ENCODE results near the gene VSIG10L2.
A peak's percentile ranks its signal among the peaks of the same experiment; 100 is the strongest.
"Not testable (repeated sequence)": the region's sequence is repeated elsewhere in the genome, so short reads cannot be mapped to it uniquely, and the experiment has no call there.

Gene VSIG10L2

DNA sequence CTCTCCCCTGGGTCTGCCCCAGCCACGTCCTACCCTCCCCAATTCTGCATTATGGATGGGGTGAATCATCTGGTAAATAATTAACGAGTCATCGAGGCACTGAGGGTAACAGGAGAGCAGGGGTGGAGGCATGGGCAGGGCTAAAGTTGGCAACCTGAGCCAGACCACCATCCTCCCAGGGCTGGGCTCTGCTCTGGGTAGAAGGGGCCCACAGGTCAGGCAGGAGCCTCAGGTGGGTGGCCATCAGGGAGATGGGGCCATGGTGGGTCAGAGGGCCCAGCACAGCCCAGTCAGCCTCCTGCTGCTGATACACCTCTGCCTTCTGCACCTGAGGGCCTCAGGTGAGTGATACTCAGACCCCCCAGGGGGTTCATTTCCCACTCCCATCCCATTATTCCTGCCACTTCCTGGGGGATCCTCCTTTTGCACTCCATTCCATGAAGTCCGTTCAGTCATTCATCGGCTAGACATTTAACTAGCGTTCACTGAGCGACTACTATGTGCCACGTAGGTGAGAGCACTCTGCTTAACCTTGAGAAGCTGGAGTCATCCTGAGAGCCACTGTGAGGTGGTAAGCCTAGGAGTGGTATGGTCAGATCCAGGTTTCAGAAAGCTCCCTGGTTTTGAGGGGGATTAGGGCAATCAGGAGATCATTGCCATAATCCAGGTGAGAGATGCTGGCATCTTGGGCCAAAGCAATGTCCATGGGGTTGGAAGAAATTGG is at the start of gene VSIG10L2:
Gene VSIG10L2, plus strand, starts transcription at position 248 of the 724 bp plus-strand sequence. Its CDS starts 12 bp downstream, at position 260.
- no peak for DNase-seq (ENCODE audit: low read depth)

DNA sequence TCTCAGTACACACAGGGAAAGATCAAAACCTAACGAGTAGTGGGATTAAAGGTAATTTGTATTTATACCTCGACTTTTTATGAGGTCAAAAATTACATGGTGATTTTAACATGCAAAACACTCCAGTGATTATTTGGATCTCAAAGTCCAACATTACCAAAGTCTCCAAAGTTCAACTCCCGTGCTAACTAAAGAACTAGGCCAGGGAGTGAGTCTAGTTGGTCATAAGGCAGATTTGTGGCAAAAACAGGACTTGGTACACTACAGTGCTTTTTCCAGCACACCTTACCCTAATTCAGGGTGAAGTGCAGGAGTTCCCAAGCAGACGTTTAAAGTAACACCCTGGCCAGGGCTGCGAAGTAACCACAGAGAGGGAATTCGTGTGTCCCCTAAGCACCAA is 44.0 kb upstream of the VSIG10L2 start:
- DNase-seq (ENCODE audit: low read depth): no peak

DNA sequence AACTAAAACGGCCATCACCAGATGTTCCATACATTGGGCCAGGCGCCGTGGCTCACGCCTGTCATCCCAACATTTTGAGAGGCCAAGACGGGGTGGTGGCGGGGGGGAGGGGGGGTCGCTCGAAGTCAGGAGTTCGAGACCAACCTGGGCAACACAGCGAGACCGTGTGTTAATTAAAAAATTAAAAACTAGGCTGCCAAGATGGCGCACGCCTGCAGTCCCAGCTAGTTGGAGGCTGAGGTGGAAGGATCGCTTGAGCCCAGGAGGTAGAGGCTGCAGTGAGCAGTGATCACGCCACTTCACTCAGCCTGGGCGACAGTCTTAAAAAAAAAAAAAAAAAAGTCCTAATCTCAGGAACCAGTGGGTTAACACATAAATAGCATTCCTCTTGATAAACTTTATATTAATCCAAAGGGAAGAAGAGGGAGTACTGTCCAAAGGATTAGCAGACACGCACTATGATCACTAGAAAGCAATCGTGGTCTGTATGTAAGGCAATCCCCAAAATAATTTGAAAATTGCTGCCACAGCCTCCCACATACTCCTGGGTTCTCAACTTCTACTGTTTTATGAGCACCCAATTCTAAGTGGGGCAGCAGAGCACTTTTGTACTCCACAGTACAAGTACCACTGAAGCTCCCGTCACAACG is 43.4 kb upstream of the VSIG10L2 start:
- DNase-seq (ENCODE audit: low read depth): no peak

DNA sequence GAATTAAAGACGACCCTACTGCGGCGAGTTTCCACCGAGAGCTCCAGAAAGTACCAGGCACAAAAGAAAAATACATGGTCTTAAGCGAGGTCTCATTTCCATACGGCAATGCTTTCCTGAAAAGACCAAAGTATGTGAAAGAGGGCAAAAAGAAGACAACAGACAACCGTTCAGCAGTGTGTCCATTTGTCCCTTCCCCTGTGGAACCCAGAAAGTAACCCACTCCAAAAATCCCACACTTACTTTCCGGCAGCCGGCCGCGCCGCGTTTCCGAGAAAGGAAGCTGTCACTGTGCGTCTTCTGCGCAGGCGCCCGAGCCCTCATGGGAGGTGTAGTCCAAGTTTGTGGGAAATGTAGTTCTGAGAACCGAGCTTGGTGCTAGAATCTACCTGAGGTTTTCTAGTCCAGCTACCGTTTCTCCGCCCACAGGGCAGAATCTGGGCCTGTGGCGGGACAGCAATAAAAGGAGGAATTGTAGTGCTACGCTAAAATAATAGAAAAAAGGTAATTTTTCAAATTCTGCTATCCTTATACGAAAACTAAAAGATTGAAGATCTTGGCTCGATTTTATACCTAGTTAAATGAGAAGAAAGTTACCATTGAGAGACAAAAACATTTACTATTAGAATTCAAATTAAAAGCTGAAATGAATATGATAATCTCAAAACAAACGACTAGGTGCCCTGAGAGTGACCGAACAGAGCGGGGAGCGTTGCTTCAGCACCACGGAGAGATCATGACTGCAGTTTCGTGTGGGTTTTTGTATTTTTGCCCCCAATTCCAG is 42.7 kb upstream of the VSIG10L2 start, which contains the start of gene PUS3:
Gene PUS3, minus strand, starts transcription at position 280 of the 784 bp plus-strand sequence. CDS start 6,922 bp downstream, outside the sequence.
- peak; percentile 75 for DNase-seq (ENCODE audit: low read depth)

DNA sequence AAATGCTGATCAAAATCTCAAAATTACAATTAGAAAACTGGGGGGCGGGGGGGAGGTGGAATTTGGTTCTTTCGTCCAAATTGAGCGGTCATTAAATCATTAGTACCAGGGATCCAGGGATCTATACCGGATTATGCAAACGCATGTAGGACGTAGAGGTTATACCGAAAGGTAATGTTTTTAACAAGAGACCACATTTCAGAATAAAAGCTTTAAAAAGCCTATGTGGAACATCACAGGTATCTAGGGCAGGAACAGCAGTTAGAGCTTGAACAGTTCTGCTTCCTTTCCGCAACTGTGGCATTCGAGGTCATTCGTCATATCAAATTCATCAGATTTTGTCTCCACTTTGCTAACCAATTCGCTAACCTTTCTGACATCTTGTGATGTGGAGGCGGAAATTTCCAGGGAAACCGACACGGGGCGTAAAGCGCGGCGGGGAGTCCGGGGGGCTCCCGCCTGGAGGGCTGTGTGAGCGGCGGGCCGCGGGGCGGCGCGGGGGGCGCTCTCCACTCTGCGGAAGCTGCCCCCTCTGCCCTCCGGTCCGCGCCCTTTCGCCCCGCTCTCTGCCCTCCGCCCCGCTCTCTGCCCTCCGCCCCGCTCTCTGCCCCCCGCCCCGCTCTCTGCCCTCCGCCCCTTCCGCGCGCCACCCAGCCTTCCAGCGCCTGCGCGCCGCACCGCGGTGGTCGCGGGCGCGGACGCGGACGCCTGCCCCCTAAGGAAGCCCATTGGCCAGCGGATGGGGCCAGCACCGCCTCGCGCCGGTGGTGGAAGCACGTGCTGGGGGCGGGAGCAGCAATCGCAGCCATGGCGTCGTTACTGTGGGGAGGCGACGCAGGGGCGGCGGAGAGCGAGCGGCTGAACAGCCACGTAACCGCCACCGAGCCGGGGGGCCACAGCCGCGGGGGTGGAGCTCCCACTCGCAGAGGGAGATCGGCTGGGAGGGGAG is 41.9 kb upstream of the VSIG10L2 start, which contains the start of gene DDX25:
Gene DDX25, plus strand, starts transcription at position 798 of the 949 bp plus-strand sequence. Its CDS starts 10 bp downstream, at position 808.
- no peak for DNase-seq (ENCODE audit: low read depth)

DNA sequence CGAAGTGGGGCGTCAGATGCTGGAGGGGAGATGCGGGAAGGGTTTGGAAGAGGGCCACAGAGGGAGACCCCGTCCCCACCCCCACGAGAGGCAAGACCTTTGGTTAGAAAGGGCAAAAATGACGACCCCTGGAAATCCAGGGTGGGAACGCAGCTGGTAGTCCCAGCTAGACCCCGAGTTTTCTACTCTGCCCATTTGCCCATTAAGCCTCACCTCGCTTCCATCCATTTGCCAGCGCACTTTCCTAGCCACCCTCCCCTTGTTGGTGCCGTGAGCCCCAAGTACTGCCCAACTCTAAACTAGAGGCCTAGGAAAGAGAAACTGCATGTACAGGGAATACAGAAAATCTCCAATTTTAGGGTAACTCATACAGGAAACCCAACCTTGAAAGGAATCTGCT is 41.2 kb upstream of the VSIG10L2 start:
- DNase-seq (ENCODE audit: low read depth): no peak

DNA sequence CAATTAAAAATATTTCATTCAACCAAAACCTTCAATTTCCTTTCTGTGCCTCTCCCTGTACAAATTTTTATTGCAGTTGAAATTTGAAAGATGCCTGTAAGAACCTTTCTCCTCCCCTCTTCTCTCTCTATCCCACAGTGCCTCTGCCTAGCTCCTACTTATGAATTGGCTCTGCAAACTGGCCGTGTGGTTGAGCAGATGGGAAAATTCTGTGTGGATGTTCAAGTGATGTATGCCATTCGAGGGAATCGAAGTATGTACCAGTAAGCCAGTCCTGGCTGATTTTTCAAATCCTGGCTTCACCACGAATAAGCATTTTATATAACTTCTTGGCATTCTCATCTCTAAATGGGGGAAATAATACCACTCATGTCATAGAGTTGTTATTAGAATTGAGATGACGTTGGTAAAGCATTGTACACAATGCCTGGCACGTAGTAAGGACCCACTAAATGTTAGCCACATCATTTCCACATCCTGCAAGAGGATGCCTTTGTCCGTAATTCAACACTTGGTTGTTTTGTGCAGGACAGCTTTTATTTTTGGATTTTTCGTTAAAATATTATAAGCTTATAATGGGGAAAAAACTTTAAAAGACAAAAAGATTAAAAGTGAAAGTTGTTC is 35.5 kb upstream of the VSIG10L2 start:
- DNase-seq (ENCODE audit: low read depth): no peak

DNA sequence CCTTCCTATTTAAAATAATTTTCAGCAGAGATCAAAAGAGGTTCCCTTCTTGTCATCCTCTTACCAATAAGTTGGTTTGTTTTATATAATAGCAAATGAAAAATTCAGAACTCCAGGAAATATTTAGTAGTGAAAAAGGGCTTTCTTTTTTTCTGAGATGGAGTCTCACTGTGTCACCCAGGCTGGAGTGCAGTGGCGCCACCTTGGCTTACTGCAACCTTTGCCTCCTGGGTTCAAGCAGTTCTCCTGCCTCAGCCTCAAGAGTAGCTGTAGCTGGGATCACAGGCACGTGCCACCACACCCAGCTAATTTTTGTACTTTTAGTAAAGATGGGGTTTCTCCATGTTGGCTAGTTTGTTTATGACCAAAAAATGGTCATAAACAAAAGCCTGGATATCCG is 31.2 kb upstream of the VSIG10L2 start:
- not testable (repeated sequence) for DNase-seq (ENCODE audit: low read depth)

DNA sequence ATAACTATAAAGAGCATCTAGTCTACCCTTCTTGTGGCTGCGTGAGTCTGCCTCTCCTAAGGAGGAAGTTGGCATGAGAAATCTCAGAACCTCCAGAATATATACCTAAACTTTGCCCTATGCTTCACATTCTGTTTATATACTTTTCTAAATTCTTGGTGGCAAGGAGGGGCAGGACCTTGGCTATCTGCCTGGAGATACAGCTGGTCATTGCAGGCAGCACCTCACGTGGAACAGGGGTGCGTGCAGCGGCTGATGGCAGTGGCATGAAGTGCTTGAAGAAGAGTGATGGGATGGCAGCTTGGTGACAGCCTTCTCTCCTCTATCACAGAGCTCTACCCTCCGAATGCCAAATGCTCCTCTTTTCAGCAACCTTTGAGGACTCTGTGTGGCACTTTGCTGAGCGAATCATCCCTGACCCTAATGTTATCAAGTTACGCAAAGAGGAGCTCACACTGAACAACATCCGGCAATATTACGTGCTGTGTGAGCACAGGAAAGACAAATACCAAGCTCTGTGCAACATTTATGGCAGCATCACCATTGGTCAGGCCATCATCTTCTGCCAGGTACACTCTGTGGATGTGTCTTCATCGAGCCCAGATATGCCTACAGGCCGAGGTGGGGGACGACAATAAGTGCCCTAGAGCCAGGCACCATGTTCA is 29.0 kb upstream of the VSIG10L2 start:
- DNase-seq (ENCODE audit: low read depth): no peak

DNA sequence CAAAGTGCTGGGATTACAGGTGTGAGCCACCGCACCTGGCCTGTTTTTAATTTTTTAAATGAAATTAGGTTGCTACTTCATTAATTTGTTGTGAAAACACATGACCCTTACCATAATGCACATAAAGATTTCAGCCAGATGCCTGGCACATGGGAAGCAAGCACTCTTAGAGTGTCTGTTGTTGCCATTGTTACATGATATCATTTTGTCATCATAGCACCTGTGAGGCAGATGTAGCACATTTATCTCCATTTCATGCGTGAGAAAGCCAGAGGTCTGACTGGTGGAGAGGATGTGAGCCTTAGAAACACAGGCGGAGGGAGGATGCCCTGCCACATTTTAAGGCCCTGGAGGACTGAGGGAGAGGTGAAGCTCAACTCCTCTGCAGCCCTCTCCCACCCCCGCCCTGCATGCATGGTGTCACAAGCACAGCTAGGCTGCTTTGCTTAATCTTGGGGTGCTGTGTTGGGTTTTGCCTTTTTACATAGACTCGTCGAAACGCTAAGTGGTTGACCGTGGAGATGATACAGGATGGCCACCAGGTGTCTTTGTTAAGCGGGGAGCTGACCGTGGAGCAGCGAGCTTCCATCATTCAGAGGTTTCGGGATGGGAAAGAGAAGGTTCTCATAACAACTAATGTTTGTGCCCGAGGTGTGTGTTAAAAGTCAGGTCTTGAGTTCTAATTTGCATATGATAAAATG is 27.6 kb upstream of the VSIG10L2 start:
- no peak for DNase-seq (ENCODE audit: low read depth)

DNA sequence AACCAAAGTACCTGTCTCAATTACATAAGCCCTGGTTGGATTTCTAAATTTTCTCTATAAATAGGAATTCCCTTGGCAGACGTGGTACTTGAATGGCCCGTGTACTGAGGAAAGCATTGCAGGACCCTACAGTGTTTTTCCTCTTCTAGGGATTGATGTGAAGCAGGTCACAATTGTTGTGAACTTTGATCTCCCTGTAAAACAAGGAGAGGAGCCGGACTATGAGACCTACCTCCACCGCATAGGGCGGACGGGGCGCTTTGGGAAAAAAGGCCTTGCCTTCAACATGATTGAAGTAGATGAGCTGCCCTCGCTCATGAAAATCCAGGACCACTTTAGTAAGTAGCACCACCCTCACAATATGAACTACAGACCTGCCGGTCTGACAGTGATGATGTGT is 24.8 kb upstream of the VSIG10L2 start:
- no peak for DNase-seq (ENCODE audit: low read depth)

DNA sequence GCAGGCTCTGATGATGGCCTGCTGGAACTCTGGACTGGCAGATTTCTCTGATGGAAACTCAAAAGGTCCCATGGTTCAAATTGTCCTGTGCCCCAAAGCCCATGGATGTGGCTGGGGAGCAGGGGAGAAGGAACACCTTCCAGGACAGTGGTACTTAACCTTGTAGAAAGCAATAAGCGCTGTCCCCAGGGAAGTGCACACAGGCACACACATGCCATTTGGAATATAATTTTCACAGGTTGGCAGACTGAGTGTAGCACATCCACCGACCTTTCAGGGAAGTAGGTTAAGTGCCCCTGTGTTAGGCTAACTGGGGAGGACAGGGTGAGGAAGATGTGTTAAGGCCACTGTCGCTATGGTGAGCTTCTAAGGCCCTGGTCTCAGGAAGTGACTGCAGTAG is 23.7 kb upstream of the VSIG10L2 start:
- no peak for DNase-seq (ENCODE audit: low read depth)

DNA sequence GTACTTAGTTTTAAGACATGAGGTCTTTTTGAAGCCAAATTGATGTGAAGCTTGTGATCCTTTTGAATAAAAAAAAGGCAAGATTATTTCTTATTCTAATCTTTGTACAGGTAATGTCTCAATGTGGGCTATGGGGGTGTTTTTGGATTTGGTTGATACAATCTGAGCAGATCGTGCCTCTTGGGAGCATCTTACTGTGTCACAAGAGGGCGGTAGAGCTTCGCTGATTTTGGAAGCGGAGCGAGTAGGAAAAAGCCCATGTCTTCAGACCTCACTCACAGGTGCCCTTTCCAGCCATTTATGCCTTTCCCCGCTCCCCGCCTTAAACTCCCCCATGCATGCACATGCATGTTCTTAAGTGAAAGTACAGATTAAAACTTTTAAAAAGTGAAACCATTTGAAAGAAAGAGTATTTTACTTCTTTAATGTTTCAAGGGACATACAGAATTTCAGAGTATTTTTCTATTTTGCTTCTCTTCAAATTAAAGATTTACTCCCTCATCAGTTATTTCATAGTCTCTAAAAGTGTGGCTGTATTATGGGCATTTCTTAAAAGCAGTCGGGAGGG is 22.7 kb upstream of the VSIG10L2 start:
- peak; percentile 52 for DNase-seq (ENCODE audit: low read depth)

DNA sequence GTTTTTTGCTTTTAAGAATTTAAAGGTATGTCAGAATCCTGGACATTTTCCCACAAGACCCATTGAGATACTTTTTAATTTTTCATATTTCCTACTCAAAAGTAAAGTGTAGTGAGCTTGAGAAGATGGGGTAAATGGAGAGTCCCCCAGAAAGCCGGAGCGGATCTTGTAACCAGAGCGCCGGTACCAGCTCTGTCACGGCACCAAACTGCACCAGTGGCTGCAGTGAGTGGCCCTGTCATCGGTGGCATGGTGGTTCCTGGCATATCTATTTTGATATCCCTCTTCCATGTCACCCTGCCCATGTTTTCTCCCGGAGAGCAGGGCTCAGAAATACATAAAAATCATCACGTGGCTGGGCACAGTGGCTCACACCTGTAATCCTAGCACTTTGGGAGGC is 22.2 kb upstream of the VSIG10L2 start:
- DNase-seq (ENCODE audit: low read depth): no peak

DNA sequence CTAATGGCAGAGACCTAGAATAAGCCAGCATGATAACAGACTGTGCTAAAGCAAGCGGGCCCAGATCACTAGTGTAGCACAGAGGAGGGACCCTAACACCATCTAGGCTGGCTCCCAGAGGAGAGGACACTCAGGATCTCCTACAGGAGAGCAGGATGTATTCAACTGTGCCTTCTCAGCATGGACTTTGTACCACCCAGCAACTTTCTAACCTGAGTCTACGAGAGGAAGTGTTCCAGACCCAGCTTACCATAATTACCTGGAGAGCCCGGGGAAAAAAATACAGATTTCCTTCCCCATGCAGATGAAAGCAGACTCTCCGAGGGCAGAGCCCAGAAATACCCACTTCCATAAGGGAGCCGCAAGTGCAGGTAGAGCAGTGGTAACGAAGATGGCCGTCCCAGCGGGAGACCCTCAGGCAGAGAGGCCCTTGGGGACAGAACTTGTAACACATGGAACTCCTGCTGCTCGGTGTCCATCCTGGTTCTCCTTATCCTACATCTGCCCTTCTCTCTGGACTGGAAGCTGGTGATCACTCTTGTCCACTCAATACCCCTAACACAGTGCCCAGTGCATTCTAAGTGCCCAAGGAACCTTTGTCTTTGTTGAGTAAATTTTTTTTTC is 21.3 kb upstream of the VSIG10L2 start:
- DNase-seq (ENCODE audit: low read depth): no peak

DNA sequence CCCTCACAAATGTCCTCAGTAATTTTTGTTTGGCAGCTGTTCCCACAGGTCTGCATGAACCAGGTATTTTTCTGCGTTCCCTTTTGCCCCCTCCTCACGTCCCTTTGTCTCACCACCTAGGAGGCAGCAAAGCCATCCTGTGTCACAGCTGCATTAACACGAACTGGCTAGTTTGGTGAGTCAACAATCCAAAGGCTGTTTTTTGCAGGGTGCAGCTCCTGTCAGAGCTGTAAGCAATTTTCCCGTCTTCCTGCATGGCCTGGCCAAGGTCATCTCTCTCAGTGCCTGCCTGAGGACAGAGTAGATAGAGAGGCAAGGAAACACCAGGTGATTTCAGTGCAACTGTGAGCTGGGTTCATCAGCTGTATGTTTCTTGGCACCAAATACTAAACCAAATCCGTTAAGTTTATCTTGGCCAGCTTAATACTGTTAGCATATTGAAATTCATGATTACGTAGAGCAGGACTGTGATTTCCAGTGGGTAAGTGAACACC is 20.6 kb upstream of the VSIG10L2 start:
- no peak for DNase-seq (ENCODE audit: low read depth)

DNA sequence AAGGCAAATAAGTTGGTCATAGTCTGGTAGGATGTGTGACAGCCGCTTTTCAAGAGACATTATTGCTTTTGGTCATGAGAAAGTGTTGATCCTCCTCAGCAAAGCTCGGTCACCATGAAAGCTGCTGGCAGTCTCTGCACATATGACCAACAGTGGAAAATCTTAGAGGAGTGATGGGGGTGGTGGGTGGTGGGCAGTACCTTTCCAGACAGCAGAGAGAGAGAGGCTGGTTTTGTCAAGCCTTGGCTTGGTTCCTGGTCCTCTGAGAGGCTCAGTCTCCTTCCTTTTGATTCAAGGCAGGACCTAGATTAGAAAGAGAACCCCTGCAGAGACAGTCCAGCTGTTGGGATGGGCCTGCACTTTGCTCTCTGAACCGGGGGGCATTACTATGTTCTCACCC is 20.0 kb upstream of the VSIG10L2 start:
- no peak for DNase-seq (ENCODE audit: low read depth)

DNA sequence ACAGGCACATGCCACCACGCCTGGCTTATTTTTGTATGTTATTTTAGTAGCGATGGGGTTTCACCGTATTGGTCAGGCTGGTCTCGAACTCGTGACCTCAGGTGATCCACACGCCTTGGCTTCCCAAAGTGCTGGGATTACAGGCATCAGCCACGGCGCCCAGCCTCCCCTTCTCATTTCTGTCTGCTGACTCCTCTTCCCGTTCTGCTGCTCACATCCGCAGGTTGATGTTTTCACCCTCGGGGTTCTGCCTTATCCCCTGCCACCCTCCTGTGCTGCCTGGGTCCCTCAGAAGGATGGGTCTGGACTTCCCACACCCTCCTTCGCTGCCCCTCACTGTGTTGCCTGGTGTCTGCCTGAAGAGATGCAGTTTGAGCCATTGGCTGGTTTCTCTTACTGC is 19.2 kb upstream of the VSIG10L2 start:
- no peak for DNase-seq (ENCODE audit: low read depth)

Data from fibroblast of gingiva (primary cell).